Spinal cord (tissue), 10 donors: Measurements from ENCODE around the gene SPHK2. TPM values are rescaled to one million over a fixed set of nuclear protein-coding genes. Genes with fewer than 3 reads are reported as not detected.
"Not testable (repeated sequence)": the region's sequence is repeated elsewhere in the genome, so short reads cannot be mapped to it uniquely, and the experiment has no call there.

Experiments used
- DNase-seq, 6 donors: peaks; one replicate each; pipeline versions ENCODE4 v3.0.0 to v3.0.0-alpha.2; 2013 to 2015; ENCODE audit warnings: low spot score in 6 of 6, low read depth in 4 of 6
- H3K27ac ChIP-seq: one replicate; pipeline ENCODE4 v1.5.1; 2013; ENCODE audit warnings: low read depth, low read length, control low read depth
- H3K27me3 ChIP-seq: one replicate; pipeline ENCODE4 v1.6.1; 2013; ENCODE audit warnings: low read length; ENCODE audit not compliant: control insufficient read depth, insufficient read depth
- H3K36me3 ChIP-seq: one replicate; pipeline ENCODE4 v1.6.1; 2013; ENCODE audit warnings: low read length; ENCODE audit not compliant: control insufficient read depth, insufficient read depth
- H3K4me1 ChIP-seq: one replicate; pipeline ENCODE4 v1.6.1; 2013; ENCODE audit warnings: low read length; ENCODE audit not compliant: control insufficient read depth, insufficient read depth
- H3K4me3 ChIP-seq: one replicate; pipeline ENCODE4 v1.5.1; 2013; ENCODE audit warnings: low read depth, low read length, control low read depth
- H3K9me3 ChIP-seq: one replicate; pipeline ENCODE4 v1.6.1; 2013; ENCODE audit warnings: low read length; ENCODE audit not compliant: control insufficient read depth, insufficient read depth
- WGBS: methylation state at CpG from one replicate; pipeline ENCODE4 v1.1.5; 2013; ENCODE audit warnings: missing lambda C conversion rate; ENCODE audit not compliant: insufficient coverage; 5-methylcytosine and 5-hydroxymethylcytosine counted together
- polyA plus RNA-seq, 2 donors: library from polyadenylated mRNA; unstranded; fragments of 120-200 nt; gene quantifications; one replicate each; pipeline ENCODE4 v1.2.1, GENCODE V29; 2013; ENCODE audit not compliant: insufficient read length in 2 of 2
- total RNA-seq, 2 donors: library from RNA; depleted of rRNA in 1 of 2; stranded (reverse); fragments of 120-200 nt in 1 of 2; fragments of >200 nt in 1 of 2; gene quantifications; one replicate each; pipeline versions ENCODE4 v1.2.3 to v1.2.4, GENCODE V29; 2013 to 2014
- donor health status: healthy.

The SPHK2 gene
- total and polyA plus RNA-seq, 4 donors: 10.2 to 39.3 (median 24.1) TPM

GRCh38 chr19:48630296-48631063, 11.2 kb downstream of the SPHK2 start:
- Histone ChIP-seq H3K4me3 (no peak overlapping the region), H3K27me3 (no peaks in the 10 kb centered on the region), H3K4me1 (peaks cover 63% of the 10 kb centered on the region), H3K36me3 (peaks cover 74% of the 10 kb centered on the region), H3K9me3 (no peaks in the 10 kb centered on the region), H3K27ac (peak overlapping the region; percentile 69)
- peak in 2 of 6 donors; percentile 64 to 66 for DNase-seq
- 5% methylated on average over 32 of the region's 47 CpGs for WGBS

GRCh38 chr19:48631225-48631624, 11.9 kb downstream of the SPHK2 start:
- WGBS: 16% methylated on average over 3 of the region's 3 CpGs
- Histone ChIP-seq H3K9me3 (no peaks in the 10 kb centered on the region), H3K36me3 (peaks cover 66% of the 10 kb centered on the region), H3K27ac (peak overlapping the region; percentile 69), H3K27me3 (no peaks in the 10 kb centered on the region), H3K4me1 (peaks cover 63% of the 10 kb centered on the region), H3K4me3 (no peak overlapping the region)
- peak in 2 of 6 donors; percentile 69 to 88 for DNase-seq

GRCh38 chr19:48632286-48632685, 13.0 kb downstream of the SPHK2 start:
- DNase-seq, H3K27ac ChIP-seq, H3K9me3 ChIP-seq, H3K4me3 ChIP-seq, H3K27me3 ChIP-seq: not testable (repeated sequence)
- Histone ChIP-seq H3K36me3 (peaks cover 58% of the 10 kb centered on the region), H3K4me1 (peaks cover 73% of the 10 kb centered on the region)
- WGBS: 91% methylated on average over 11 of the region's 11 CpGs

- Histone ChIP-seq H3K27me3 (no peaks in the 10 kb centered on the region), H3K9me3 (no peaks in the 10 kb centered on the region), H3K4me3 (no peak overlapping the region), H3K27ac (no peak overlapping the region), H3K4me1 (peaks cover 75% of the 10 kb centered on the region), H3K36me3 (peaks cover 54% of the 10 kb centered on the region)
- DNase-seq: no peak
Measured at GRCh38 chr19:48632692-48633147, 13.4 kb downstream of the SPHK2 start.

- H3K27me3 ChIP-seq: no peaks in the 10 kb centered on the region
- 92% methylated on average over 15 of the region's 22 CpGs for WGBS
- peaks cover 80% of the 10 kb centered on the region for H3K4me1 ChIP-seq
- DNase-seq: no peak
- H3K36me3 ChIP-seq: peaks cover 47% of the 10 kb centered on the region
- no peak overlapping the region for H3K27ac ChIP-seq
- no peak overlapping the region for H3K4me3 ChIP-seq
- H3K9me3 ChIP-seq: no peaks in the 10 kb centered on the region
Measured at GRCh38 chr19:48633148-48634035, 14.1 kb downstream of the SPHK2 start.

- H3K36me3 ChIP-seq: peaks cover 45% of the 10 kb centered on the region
- H3K27me3 ChIP-seq: no peaks in the 10 kb centered on the region
- peak overlapping the region; percentile 32 for H3K4me3 ChIP-seq
- DNase-seq: no peak
- H3K27ac ChIP-seq: peak overlapping the region; percentile 92
- WGBS: 74% methylated on average over 6 of the region's 7 CpGs
- H3K4me1 ChIP-seq: peaks cover 86% of the 10 kb centered on the region
- no peaks in the 10 kb centered on the region for H3K9me3 ChIP-seq
Measured at GRCh38 chr19:48634036-48634342, 14.7 kb downstream of the SPHK2 start.

- WGBS: 10% methylated on average over 34 of the region's 37 CpGs
- H3K36me3 ChIP-seq: peaks cover 45% of the 10 kb centered on the region
- H3K27ac ChIP-seq: peak overlapping the region; percentile 92
- H3K4me1 ChIP-seq: peaks cover 89% of the 10 kb centered on the region
- H3K4me3 ChIP-seq: peak overlapping the region; percentile 32
- DNase-seq: peak in 4 of 6 donors; percentile 85 to 98 (median 92)
- no peaks in the 10 kb centered on the region for H3K9me3 ChIP-seq
- H3K27me3 ChIP-seq: no peaks in the 10 kb centered on the region
Measured at GRCh38 chr19:48634424-48635262, 15.3 kb downstream of the SPHK2 start.

- H3K36me3 ChIP-seq: peaks cover 41% of the 10 kb centered on the region
- 2% methylated on average over 67 of the region's 67 CpGs for WGBS
- H3K4me3 ChIP-seq: peak overlapping the region; percentile 75
- H3K4me1 ChIP-seq: peaks cover 85% of the 10 kb centered on the region
- DNase-seq: peak in 2 of 6 donors; percentile 65 to 75
- H3K27me3 ChIP-seq: no peaks in the 10 kb centered on the region
- peak overlapping the region; percentile 97 for H3K27ac ChIP-seq
- no peaks in the 10 kb centered on the region for H3K9me3 ChIP-seq
Measured at GRCh38 chr19:48635263-48635965, 16.1 kb downstream of the SPHK2 start.
